ENCODE results near the gene DENND4A.
"Not testable (repeated sequence)": the region's sequence is repeated elsewhere in the genome, so short reads cannot be mapped to it uniquely, and the experiment has no call there.

DENND4A gene

DNA sequence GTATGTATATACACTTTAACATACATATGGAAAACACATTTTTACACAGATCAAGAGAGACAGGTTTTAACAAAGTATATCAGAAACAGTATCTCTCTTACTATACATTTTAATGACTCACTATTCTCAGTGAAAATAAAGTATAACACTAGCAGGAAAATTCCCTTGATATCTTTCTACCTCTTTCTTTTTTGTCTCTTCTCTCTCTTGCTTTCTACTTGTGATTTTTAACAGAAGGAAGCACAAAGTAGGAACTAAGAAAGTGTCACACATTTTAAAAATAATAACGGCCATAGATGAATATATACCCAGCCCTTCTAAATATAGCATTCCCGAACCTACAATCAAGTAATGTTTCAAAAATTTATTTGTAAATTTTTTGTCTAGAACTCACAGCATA lies 4.8 kb downstream of the DENND4A start:
- no peak for DNase-seq

DNA sequence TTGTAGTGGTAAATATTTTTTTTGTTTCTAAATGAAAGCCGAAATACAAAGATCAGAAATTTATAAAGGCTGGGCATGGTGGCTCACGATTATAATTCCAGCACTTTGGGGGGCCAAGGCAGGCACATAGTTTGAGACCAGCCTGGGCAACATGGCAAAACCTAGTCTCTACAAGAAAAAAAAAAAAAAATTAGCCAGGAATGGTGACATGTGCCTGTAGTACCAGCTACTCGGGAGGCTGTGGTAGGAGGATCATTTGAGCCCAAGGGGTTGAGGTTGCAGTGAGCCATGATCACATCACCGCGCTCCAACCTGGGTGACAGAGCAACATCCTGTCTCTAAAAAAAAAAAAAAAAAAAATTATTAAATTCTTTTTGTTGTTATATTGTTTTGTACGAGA lies 6.9 kb downstream of the DENND4A start:
- DNase-seq = no peak

DNA sequence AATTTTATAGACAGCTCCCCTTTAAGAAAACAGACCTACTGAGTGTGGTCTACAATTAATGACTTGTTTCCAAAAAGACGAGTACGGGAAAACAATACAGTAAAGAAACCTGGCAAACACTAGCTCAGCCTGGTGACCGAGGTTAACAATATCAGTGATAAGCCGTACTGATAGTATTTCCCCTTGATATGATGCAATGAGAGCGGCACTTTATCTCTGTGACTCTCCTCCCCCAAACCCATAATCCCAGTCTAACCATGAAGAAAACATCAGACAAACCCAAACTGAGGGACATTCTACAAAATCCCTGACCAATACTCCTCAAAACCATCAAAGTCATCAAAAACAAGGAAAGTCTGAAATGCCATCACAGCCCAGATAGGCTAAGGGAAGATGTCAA lies 8.2 kb downstream of the DENND4A start:
- DNase-seq = no peak

DNA sequence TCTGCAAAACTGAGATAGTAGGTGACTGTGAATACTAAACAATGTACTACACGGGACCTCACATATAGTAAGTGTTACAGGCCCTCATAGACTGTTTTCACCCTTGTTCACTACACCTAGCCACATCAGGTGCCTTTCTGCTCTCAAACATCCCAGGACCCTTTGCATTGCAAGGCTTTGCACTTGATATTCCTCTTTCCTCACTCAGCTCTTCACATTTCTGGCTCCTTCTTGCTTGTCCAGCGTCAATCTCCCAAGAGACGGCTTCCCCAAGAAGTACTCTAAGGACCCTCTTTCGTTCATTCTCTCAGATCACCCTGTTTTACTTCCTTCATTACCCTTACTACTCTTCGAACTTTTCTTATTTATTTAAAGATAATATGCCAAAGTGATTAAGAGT lies 10.0 kb downstream of the DENND4A start:
- no peak for DNase-seq

DNA sequence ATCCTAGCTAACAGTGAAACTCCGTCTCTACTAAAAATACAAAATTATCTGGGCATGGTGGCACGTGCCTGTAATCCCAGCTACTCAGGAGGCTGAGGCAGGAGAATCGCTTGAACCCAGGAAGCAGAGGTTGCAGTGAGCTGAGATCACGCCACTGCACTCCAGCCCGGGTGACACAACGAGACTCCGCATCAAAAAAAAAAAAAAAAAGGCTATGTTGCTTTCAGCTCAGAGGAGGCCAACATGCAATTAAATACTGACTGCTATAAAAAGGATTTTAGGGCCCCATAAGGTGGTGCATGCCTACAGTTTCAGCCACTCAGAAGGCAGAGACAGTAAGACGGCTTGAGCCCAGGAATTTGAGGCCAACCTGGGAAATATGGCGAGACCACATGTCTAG lies 13.4 kb downstream of the DENND4A start:
- not testable (repeated sequence) for DNase-seq

DNA sequence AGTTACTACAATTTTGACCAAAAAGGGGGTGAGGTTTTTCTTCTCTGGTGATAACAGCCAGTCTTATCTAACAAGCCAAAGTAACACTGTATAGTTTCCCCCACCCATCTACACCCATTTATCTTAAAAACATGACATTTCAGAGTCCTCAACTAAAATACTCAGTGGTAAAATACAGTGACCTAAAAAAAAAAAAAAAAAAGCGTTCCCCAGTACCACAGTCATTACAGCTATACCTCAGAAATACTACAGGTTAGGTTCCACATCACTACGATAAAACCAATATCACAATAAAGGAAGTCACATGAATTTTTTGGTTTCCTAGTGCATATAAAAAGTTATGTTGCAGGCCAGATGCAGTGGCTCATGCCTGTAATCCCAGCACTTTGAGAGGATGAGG lies 13.8 kb downstream of the DENND4A start:
- DNase-seq = no peak

DNA sequence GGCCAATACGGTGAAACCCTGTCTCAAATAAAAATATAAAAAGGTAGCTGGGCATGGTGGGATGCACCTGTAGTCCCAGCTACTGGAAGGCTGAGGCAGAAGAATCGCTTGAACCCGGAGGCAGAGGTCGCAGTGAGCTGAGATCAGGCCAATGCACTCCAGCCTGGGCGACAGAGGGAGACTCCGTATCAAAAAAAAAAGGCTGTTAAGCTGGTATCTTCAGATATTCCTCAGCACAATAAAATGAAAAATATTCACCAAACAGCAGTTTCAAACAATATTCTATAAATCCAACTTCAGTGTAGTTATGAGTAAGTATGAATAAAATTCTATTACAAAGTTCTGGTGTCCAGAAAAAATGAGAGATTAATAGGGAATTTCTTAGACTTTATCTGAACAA lies 14.2 kb downstream of the DENND4A start:
- no peak for DNase-seq

DNA sequence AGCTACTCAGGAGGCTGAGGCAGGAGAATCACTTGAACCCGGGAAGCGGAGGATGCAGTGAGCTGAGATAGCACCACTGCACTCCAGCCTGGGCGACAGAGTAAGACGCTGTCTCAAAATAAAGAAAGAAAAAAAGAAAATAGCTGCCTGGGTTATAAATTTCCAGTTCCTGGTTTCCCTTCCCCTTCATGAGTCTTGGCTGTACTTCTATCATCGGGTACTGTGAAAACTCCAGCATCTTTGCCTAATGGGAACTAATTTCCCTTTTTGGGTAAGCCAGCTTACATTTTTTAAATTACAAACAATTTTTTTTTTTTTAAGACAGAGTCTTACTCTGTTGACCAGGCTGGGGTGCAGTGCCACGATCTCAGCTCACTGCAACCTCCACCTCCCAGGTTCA lies 15.0 kb downstream of the DENND4A start:
- no peak for DNase-seq

DNA sequence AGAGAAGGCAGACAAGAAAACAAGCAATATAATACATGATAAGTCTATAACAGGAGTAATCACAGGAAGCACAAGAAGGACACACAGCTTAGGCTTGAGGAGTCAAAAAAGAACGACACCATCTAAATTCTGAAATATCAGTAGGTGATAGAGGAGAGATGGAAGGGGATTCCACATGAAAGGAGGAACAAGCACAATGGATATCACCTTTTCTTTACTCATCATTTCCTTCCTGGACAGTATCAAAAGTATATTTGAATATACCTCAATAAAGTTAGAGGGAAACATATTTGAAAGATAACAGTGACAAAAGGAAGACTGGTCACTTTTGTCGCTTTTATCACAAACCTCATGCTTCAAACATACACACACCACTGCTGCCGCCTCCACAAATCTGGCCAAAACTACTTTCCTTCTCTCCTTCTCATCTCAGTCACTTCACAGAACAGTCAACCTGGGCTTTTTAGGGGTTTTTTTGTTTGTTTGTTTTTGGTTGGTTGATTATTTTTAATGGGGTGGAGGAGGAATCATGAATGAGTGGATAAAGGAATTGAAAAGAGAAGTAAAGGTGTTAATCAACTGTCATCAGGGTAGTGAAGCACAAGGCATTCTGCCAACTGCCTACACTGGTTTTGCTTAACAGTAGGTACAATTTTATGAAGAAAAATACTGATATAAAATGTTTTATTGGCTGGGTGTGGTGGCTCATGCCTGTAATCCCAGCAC lies 18.5 kb downstream of the DENND4A start:
- no peak for DNase-seq

DNA sequence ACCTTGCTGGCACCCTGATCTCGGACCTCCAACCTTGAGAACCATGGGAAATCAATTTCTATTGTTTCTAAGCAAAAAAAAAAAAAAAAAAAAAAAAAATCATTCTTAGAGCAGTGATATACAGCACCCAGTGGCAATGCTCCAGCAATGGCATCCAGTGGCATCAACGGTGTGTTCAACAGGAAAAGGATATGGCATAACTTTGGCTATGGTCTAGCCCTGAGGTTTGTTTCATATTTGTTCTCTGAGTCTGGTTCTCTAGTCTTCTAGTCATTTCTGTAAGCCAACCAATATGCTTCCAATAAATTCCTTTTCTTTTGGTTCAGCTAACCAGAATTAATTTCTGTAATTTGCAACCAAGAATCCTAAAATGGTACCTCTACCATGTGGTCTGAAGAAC lies 19.2 kb downstream of the DENND4A start:
- no peak for DNase-seq

DNA sequence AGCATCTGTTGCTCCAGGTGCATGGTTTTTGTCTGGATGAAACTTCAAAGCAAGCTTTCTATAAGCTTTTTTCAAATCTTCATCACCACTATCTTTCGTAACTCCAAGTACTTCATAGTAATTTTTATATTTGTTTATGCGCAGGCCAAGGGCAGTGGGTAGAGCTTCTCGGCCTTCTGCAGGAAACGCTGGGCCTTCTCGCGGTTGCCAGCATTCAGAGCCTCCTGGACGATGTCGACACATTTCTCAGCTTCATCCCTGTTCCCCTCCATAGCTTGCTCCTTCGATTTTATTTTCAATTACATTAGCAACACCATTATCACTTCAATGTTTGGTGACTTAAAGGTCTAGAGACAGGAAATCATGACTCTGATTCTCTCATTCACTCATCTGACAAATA lies 20.2 kb downstream of the DENND4A start:
- no peak for DNase-seq

DNA sequence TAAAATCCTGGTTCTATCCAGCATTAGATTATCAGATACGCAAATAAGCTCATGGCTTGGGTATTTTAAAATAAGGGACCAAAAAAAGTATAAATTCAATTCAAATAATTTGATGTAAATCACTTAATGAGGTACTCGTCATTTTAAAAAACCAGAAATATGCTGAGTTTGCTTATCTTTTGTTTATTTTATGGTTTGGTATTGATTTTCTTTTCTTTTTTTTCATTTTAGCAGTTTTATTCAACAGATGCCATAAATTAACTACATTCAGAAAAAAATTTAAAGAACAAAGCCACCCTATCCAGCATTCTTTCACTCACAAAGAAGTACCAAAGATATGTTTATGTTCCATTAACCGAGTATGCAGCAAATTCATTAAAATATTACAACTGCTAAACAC lies 22.6 kb downstream of the DENND4A start:
- no peak for DNase-seq

DNA sequence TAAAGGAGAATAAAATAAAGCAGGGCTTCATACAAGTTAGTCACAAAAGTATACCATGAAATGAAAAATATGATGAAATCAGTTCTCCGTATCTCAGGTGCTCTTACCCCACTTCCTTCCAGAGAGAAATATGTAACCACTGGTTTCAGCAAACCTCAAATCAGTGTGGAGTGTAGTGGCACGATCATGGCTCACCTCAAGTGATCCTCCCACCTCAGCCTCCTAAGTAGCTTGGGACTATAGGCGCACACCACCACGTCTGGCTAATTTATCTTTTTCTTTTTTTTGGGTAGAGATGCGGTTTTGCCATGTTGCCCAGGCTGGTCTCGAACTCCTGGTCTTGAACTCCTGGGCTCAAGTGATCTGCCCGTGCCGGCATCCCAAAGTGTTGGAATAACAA lies 24.2 kb downstream of the DENND4A start:
- DNase-seq = no peak

DNA sequence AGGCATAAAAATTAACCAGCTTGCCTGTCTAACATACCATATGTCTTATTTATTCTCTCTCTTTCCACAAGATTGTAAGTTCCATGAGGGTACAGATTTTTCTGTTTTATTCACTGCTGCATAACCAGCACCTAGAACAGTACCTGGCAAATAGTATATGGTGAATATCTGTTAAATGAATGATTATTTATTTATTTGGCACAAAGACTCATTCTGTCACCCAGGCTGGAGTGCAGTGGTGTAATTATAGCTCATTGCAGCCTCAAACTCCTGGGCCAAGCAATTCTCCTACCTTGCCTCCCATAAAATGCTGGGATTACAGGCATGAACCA lies 24.9 kb downstream of the DENND4A start:
- DNase-seq = no peak

DNA sequence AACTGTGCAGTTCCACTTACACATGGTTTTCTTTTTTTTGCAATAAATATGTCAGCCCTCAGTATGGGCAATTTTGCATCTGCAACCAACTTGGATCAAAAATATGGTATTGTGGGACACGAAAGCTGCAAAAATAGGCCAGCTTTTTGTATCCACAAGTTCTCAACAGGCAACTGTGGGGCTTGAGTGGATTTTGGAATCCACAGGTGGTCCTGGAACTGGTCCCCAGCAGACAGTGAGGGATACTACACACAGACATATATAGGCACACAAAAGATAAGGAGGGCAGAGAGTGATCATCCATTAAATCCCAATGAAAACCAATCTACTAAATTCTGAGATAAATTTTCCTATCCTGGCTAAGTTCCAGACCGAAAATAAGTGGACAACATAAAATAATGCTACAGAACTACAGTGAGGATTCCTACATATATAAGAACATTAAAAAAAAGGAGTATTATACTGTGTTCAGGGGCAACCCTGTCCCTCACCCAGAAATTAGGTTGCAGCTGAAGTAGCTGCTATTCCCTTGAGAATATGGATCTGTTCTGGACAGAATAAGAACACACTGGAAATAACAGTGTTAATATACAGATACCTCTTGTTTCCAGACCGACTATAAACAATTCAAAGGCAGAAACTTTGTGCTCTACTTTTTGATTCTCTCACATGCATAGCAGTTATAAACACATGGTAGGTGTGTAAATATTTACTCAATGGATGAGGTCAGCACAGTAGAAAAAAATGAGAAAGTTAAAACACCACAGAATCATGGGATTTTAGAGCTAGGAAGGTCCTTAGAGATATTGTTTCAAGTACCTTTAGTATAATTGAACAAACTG lies 25.4 kb downstream of the DENND4A start:
- DNase-seq = no peak

DNA sequence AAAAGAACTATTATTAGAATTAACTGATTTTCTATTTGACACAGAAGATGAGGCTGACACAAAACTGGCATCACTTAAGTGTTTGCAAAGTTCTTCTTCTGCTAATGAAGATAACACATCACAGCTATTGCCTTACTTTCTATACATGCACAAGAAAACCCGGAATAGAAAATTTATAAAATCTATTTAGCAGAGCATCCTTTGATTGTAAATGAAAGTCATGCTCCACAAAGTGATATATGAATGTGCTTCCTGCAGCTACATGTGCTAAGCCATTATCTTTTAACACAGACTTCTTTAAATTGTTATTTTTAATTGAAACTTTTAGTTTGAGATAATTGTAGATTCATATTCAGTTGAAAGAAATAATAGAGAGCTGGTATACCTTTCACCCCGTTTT lies 27.0 kb downstream of the DENND4A start:
- no peak for DNase-seq

DNA sequence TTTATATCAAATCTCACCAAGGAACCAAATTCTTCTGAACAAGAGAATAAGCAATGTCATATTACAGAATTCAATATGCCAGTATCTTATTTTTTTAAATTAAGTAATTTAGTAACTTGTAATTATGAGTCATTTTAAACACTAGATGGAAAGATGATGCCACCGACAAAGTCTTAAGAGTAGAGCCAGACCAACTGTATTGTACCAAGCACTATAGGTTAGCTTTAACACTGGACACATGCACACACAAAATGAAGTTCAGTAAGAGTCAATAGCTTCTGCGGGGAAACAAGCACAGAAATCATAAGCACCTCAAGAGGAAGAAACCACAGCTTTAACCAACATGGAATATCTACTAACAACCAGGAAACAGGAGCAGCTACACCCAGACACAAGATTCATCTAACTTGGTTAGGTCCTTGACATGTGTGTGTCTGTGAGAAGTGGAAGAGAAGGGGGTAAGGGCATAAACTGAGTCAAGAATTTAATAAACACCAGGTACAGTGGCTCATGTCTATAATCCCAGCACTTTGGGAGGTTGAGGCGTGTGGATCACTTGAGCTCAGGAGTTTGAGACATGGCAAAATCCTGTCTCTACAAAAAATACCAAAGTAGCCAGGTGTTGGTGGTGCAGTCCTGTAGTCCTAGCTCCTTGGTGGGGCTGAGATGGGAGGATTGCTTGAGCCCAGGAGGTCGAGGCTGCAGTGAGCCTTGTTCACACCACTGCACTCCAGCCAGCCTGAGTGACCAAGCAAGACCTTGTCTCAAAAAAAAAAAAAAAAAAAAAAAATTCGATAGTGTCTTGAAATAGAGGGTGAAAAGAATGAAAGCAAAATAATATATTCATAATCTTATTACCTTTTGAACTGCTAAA lies 28.9 kb downstream of the DENND4A start:
- no peak for DNase-seq

DNA sequence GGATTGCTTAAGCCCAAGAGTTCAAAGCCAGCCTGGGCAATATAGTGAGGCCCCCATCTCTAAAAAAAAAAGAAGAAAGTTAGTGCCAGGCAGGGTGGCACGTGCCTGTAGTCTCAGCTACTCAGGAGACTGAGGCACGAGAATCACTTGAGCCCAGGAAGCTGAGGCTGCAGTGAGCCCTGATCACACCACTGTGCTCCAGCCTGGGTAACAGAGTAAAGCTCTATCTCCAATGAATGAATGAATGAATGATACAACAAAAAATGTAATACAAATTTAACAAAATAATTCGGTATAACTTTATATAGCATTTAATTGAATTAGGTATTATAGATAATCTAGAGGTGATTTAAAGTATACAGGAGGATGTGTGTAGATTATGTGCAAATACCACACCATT lies 29.7 kb downstream of the DENND4A start:
- no peak for DNase-seq

DNA sequence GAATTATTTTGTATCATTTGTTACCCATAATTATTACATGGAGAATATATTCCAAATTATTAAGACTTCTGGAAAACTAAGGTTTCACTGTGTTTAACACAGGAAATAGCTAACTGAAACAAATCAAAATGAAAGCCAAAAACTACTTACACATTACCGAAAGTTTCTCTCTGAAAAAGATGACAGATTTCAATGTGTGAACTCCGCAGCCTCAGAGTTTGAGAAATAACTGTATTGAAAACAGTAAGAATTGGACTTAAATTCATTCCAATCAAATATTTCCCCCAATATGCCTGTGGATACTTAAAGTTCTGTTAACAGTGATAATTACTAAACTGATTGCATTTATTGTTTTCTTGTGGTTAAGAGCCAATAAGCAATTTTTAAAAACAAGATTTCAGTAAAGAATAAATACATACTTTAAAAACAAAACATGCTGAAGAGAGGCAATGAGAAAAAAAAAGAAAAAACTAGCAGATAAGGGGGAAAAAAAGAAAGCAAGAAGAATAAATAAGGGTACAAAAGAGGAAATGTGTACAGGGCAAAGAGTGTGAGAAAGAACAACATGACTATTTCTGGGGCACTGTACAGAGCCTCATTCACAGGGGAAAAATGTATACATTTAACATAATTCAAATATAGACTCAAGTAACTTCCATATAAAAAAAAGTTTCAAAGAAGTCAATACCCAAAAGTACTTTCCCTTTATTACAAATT lies 30.7 kb downstream of the DENND4A start:
- no peak for DNase-seq

DNA sequence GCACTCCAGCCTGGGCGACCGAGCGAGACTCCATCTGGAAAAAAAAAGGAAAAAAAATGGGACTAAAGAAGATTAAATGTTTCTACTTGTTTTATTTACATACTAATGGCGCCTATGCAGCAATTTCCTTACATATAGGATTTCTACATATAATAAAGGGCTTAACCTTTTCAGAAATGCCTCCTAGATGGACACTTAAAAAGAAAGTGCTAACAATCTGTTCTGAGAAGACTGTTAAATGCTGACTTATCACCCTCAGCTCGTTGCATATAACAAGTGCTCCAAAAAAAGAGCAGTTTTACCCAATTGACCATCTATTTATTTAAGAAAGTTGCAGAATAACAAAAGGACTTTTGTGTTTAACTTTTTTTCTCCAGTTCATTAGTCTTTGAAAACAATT lies 32.7 kb downstream of the DENND4A start:
- DNase-seq = no peak

DNA sequence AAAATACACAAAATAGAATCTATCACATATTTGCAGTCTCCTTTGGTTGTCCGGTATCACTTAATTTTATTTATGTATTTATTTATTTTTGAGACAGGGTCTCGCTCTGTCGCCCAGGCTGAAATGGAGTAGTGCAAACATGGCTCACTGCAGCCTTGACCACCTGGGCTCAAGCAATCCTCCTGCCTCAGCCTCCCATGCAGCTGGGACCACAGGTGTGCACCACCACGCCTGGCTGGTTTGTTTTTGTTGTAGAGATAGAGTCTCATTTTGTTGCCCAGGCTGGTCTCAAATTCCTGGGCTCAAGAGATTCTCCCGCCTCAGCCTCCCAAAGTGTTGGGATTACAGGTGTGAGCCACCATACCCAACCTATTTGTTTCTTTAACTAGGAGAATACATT lies 33.9 kb downstream of the DENND4A start:
- no peak for DNase-seq

DNA sequence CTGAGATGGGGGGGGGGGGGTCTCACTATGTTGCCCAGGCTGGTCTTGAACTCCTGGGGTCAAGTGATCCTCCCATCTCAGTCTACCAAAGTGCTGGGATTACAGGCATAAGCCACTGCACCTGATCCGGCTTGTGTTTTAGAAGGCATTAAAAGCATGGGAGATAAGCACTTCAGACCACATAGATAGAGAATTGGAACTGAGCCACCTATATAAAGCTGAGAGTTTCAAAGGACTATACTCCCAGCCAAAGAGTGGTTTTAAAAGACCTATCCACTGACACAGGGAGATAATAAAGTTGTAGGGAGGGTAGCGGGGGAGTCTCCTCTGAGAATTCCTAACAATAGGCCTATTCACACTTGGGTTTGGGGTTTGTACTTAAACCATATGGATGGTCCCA lies 34.8 kb downstream of the DENND4A start:
- no peak for DNase-seq

DNA sequence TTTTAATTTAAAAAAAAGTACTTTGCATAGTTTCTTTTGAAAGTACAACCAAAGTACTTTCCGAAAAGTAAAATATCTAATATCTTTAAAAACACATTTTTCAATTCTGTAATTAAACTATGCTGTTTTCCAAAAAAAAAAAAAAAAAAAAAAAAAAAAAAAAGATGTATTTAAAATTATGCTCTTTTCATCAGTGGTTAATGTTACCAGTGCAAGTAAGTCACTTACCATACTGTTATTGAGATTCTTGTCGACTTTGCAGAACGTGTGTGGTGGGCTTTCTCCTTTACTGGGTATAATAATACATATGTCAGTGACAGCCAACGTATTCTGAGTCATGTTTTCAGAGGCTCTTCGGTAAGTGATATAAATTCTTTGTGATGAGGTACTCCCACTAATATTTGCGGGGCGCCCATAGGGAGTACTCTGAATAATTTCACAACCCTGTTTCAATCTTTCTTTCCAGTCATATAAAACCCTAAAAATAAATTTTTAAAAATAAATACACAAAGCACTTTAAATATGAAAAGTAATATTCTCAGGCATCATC lies 39.9 kb downstream of the DENND4A start:
- DNase-seq = no peak
